ENCODE data around the gene GLYAT.
A peak's percentile ranks its signal among the peaks of the same experiment; 100 is the strongest.

The GLYAT gene

GRCh38 chr11:58734681-58735490 is 3.1 kb upstream of the GLYAT start:
- no peak for TF ChIP-seq CTCF (IDR thresholded peaks at IDR 0.05; ENCODE audit: insufficient read depth, low read depth, low read length, missing control alignments)
- DNase-seq (ENCODE audit: low read depth): no peak
- no peak overlapping the region for H3K4me3 ChIP-seq (ENCODE audit: low read depth, low read length)

GRCh38 chr11:58730507-58731089 is 1.1 kb downstream of the GLYAT start:
- no peak overlapping the region for H3K4me3 ChIP-seq (ENCODE audit: low read depth, low read length)
- TF ChIP-seq CTCF (IDR thresholded peaks at IDR 0.05; ENCODE audit: insufficient read depth, low read depth, low read length, missing control alignments): no peak
- no peak for DNase-seq (ENCODE audit: low read depth)

GRCh38 chr11:58727415-58727797 is 4.3 kb downstream of the GLYAT start:
- TF ChIP-seq CTCF (IDR thresholded peaks at IDR 0.05; ENCODE audit: insufficient read depth, low read depth, low read length, missing control alignments): no peak
- DNase-seq (ENCODE audit: low read depth): no peak
- no peak overlapping the region for H3K4me3 ChIP-seq (ENCODE audit: low read depth, low read length)

GRCh38 chr11:58726737-58727414 is 4.9 kb downstream of the GLYAT start:
- TF ChIP-seq CTCF (IDR thresholded peaks at IDR 0.05; ENCODE audit: insufficient read depth, low read depth, low read length, missing control alignments): no peak
- peak; percentile 8 for DNase-seq (ENCODE audit: low read depth)

GRCh38 chr11:58719406-58720117 is 12.2 kb downstream of the GLYAT start:
- no peak overlapping the region for H3K4me3 ChIP-seq (ENCODE audit: low read depth, low read length)
- DNase-seq (ENCODE audit: low read depth): no peak
- no peak for TF ChIP-seq CTCF (IDR thresholded peaks at IDR 0.05; ENCODE audit: insufficient read depth, low read depth, low read length, missing control alignments)

More at GRCh38 chr11:58726737-58727414, 4.9 kb downstream of the GLYAT start:
- H3K4me3 ChIP-seq (ENCODE audit: low read depth, low read length): no peak overlapping the region

- no peak for TF ChIP-seq CTCF (IDR thresholded peaks at IDR 0.05; ENCODE audit: insufficient read depth, low read depth, low read length, missing control alignments)
- H3K4me3 ChIP-seq (ENCODE audit: low read depth, low read length): no peak overlapping the region
- no peak for DNase-seq (ENCODE audit: low read depth)
These were observed 19.2 kb downstream of the GLYAT start for GRCh38 chr11:58712531-58712930.
